SK-N-SH (cell line): ENCODE data around the gene LENG8. TPM values are rescaled to one million over a fixed set of nuclear protein-coding genes. Genes with fewer than 3 reads are reported as not detected.

ENCODE experiments used
- CTCF ChIA-PET: fragments of 300-600, 350-600 bp; formaldehyde crosslinking; extraction: SDS; loops from one replicate; lab custom pipeline; 2021; lab: Yijun Ruan, JAX
- POLR2A ChIA-PET: fragments of 350-600 bp; sonication (Branson Sonifier 250); formaldehyde crosslinking; extraction: SDS; loops from one replicate; lab custom pipeline; 2020; ENCODE audit warnings: antibody characterized with exemption, inconsistent platforms; lab: Yijun Ruan, JAX
- DNase-seq: peaks from one replicate; pipeline ENCODE4 v3.0.0; 2012
- H2AFZ ChIP-seq: fragments of 200-600 bp; sonication (generic); 2 replicates; pipeline ENCODE4 v1.8.1; 2016; ENCODE audit warnings: antibody characterized with exemption, mild to moderate bottlenecking, low read depth
- H3F3A ChIP-seq: fragments of 200-600 bp; sonication (generic); replicated peaks from 2 replicates; pipeline ENCODE3; 2016; ENCODE audit warnings: antibody characterized with exemption, mild to moderate bottlenecking; ENCODE audit not compliant: insufficient read depth
- H3K27ac ChIP-seq, 2 experiments: fragments of 200-500 bp in 1 of 2; fragments of 200-600 bp in 1 of 2; sonication (Bioruptor generic) in 1 of 2; sonication (generic), shearing (Covaris generic) in 1 of 2; 2 replicates each; pipeline versions ENCODE4 v1.5.1 to v1.6.1; 2014 to 2016; ENCODE audit warnings: low read depth in 2 of 2, inconsistent platforms in 1 of 2, low read length in 1 of 2, mild to moderate bottlenecking in 1 of 2, mixed read lengths in 1 of 2
- H3K27me3 ChIP-seq: fragments of 200-600 bp; sonication (generic), shearing (Covaris generic); 2 replicates; pipeline ENCODE4 v1.6.1; 2016; ENCODE audit warnings: mixed run types; ENCODE audit not compliant: insufficient read depth
- H3K36me3 ChIP-seq, 2 experiments: fragments of 200-500 bp in 1 of 2; fragments of 200-600 bp in 1 of 2; sonication (Bioruptor generic) in 1 of 2; sonication (generic) in 1 of 2; replicated peaks in 1 of 2; 2 replicates each; pipeline versions ENCODE3 to v1.5.1; 2014 to 2016; ENCODE audit warnings: low read length in 1 of 2, mild to moderate bottlenecking in 1 of 2; ENCODE audit not compliant: insufficient read depth in 2 of 2, control insufficient read depth in 1 of 2
- H3K4me1 ChIP-seq, 2 experiments: fragments of 200-500 bp in 1 of 2; fragments of 200-600 bp in 1 of 2; sonication (Bioruptor generic) in 1 of 2; sonication (generic), shearing (Covaris generic) in 1 of 2; 2 replicates each; pipeline versions ENCODE4 v1.5.1 to v1.6.1; 2014 to 2016; ENCODE audit warnings: low read depth in 1 of 2, low read length in 1 of 2, mixed run types in 1 of 2; ENCODE audit not compliant: insufficient read depth in 2 of 2, control insufficient read depth in 1 of 2
- H3K4me2 ChIP-seq: fragments of 200-600 bp; sonication (generic), shearing (Covaris generic); 2 replicates; pipeline ENCODE4 v1.6.1; 2017; ENCODE audit warnings: mixed run types
- H3K4me3 ChIP-seq, 2 experiments: fragments of 200-500 bp in 1 of 2; fragments of 200-600 bp in 1 of 2; sonication (Bioruptor generic) in 1 of 2; sonication (generic), shearing (Covaris generic) in 1 of 2; 2 replicates each; pipeline versions ENCODE4 v1.5.1 to v1.8.1; 2014 to 2016; ENCODE audit warnings: low read depth in 2 of 2, inconsistent platforms in 1 of 2, low read length in 1 of 2, mild to moderate bottlenecking in 1 of 2, mixed read lengths in 1 of 2, moderate library complexity in 1 of 2
- H3K79me2 ChIP-seq: fragments of 200-600 bp; sonication (generic); 2 replicates; pipeline ENCODE4 v1.8.1; 2017; ENCODE audit warnings: mild to moderate bottlenecking; ENCODE audit not compliant: insufficient read depth
- H3K9ac ChIP-seq: fragments of 200-600 bp; sonication (generic); 2 replicates; pipeline ENCODE4 v1.6.1; 2017; ENCODE audit warnings: mixed run types
- H3K9me2 ChIP-seq: fragments of 200-600 bp; sonication (generic); 2 replicates; pipeline ENCODE4 v1.6.1; 2017; ENCODE audit warnings: mixed run types
- H3K9me3 ChIP-seq: fragments of 200-600 bp; sonication (generic); 2 replicates; pipeline ENCODE4 v1.6.1; 2017; ENCODE audit warnings: mixed run types, mild to moderate bottlenecking, moderate library complexity
- H4K20me1 ChIP-seq: fragments of 200-600 bp; sonication (generic); 2 replicates; pipeline ENCODE4 v1.6.1; 2017; ENCODE audit warnings: mild to moderate bottlenecking, mixed run types; ENCODE audit not compliant: insufficient read depth
- CHD2 ChIP-seq: fragments of 150-350 bp; IDR thresholded peaks from 2 replicates; pipeline ENCODE4 v1.6.1; 2018; ENCODE audit warnings: low read length; ENCODE audit not compliant: partially characterized antibody
- ELF1 ChIP-seq: IDR thresholded peaks from 2 replicates; pipeline ENCODE4 v1.4.0; 2012
- EZH2phosphoT487 ChIP-seq: fragments of 200-600 bp; sonication (generic); IDR thresholded peaks from 2 replicates; pipeline ENCODE4 v1.6.1; 2017; ENCODE audit warnings: low read depth, mixed run types, mild to moderate bottlenecking, antibody characterized with exemption, moderate library complexity, borderline replicate concordance
- FOSL2 ChIP-seq: IDR thresholded peaks from 2 replicates; pipeline ENCODE4 v1.4.0; 2012; ENCODE audit warnings: low read depth, mild to moderate bottlenecking, moderate library complexity, borderline replicate concordance
- FOXJ3 ChIP-seq: sonication (generic); formaldehyde crosslinking; IDR thresholded peaks from 2 replicates; pipeline ENCODE4 v1.5.1; 2020; ENCODE audit warnings: mild to moderate bottlenecking, missing genetic modification reagents
- GABPA ChIP-seq: IDR thresholded peaks from 2 replicates; pipeline ENCODE4 v1.4.0; 2012; ENCODE audit warnings: low read depth, mild to moderate bottlenecking
- GATA2 ChIP-seq: sonication (generic); formaldehyde crosslinking; IDR thresholded peaks from 2 replicates; pipeline ENCODE4 v1.5.0; 2020; ENCODE audit warnings: mild to moderate bottlenecking, missing genetic modification reagents
- MAX ChIP-seq: IDR thresholded peaks from 2 replicates; pipeline ENCODE4 v1.4.0; 2012; ENCODE audit warnings: low read depth
- POLR2AphosphoS5 ChIP-seq: IDR thresholded peaks from 2 replicates; pipeline ENCODE4 v1.6.1; 2012; ENCODE audit warnings: low read depth, low read length
- RCOR1 ChIP-seq: fragments of 150-350 bp; IDR thresholded peaks from 2 replicates; pipeline ENCODE4 v1.6.1; 2017; ENCODE audit warnings: antibody characterized with exemption, low read length
- RFX5 ChIP-seq: IDR thresholded peaks from 2 replicates; pipeline ENCODE4 v1.6.1; 2012; ENCODE audit warnings: mild to moderate bottlenecking, improper control_type of control experiment, low read length
- SMC3 ChIP-seq: IDR thresholded peaks from 2 replicates; pipeline ENCODE4 v1.6.1; 2012; ENCODE audit warnings: low read depth, low read length, improper control_type of control experiment
- TCF12 ChIP-seq: IDR thresholded peaks from 2 replicates; pipeline ENCODE4 v1.4.0; 2012
- TEAD4 ChIP-seq: IDR thresholded peaks from 2 replicates; pipeline ENCODE4 v1.4.0; 2012; ENCODE audit warnings: mild to moderate bottlenecking, borderline replicate concordance; ENCODE audit not compliant: insufficient read depth
- USF1 ChIP-seq: IDR thresholded peaks from 2 replicates; pipeline ENCODE4 v1.4.0; 2012; ENCODE audit warnings: low read depth, borderline replicate concordance
- USF2 ChIP-seq: fragments of 150-350 bp; IDR thresholded peaks from 2 replicates; pipeline ENCODE4 v1.6.1; 2017; ENCODE audit warnings: antibody characterized with exemption, low read length, low read depth, borderline replicate concordance
- YY1 ChIP-seq: IDR thresholded peaks from 2 replicates; pipeline ENCODE4 v1.4.0; 2012; ENCODE audit warnings: low read depth, mild to moderate bottlenecking
- ZBTB33 ChIP-seq: IDR thresholded peaks from 2 replicates; pipeline ENCODE4 v1.4.0; 2012; ENCODE audit warnings: low read depth, borderline replicate concordance
- WGBS: methylation state at CpG from one replicate; pipeline ENCODE4 v1.1.6; 2017; ENCODE audit warnings: low lambda C conversion rate; 5-methylcytosine and 5-hydroxymethylcytosine counted together
- polyA plus RNA-seq, 3 experiments: library from polyadenylated mRNA; depleted of rRNA; stranded (reverse); fragments of >200 nt; gene quantifications; 2 replicates each; pipeline ENCODE4 v1.2.3, GENCODE V29; 2012
- TF ChIP-seq, protein P1 (sequence below): IDR thresholded peaks from 2 replicates; pipeline ENCODE4 v1.6.1; 2012; ENCODE audit warnings: mild to moderate bottlenecking, low read depth, low read length, moderate library complexity
- TF ChIP-seq, protein P2 (sequence below): IDR thresholded peaks from 2 replicates; pipeline ENCODE4; 2012

Gene LENG8
- polyA plus RNA-seq, 1 of the 3 experiments (the other 2 are of a cell fraction), result 84.0 TPM

GRCh38 chr19:54421521-54421920 lies 27.5 kb upstream of the LENG8 start:
- TF ChIP-seq RFX5, result no peak
- TF ChIP-seq RCOR1, result no peak
- TF ChIP-seq GATA2, result no peak
- TF ChIP-seq, protein P1, sequence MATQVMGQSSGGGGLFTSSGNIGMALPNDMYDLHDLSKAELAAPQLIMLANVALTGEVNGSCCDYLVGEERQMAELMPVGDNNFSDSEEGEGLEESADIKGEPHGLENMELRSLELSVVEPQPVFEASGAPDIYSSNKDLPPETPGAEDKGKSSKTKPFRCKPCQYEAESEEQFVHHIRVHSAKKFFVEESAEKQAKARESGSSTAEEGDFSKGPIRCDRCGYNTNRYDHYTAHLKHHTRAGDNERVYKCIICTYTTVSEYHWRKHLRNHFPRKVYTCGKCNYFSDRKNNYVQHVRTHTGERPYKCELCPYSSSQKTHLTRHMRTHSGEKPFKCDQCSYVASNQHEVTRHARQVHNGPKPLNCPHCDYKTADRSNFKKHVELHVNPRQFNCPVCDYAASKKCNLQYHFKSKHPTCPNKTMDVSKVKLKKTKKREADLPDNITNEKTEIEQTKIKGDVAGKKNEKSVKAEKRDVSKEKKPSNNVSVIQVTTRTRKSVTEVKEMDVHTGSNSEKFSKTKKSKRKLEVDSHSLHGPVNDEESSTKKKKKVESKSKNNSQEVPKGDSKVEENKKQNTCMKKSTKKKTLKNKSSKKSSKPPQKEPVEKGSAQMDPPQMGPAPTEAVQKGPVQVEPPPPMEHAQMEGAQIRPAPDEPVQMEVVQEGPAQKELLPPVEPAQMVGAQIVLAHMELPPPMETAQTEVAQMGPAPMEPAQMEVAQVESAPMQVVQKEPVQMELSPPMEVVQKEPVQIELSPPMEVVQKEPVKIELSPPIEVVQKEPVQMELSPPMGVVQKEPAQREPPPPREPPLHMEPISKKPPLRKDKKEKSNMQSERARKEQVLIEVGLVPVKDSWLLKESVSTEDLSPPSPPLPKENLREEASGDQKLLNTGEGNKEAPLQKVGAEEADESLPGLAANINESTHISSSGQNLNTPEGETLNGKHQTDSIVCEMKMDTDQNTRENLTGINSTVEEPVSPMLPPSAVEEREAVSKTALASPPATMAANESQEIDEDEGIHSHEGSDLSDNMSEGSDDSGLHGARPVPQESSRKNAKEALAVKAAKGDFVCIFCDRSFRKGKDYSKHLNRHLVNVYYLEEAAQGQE, result no peak
- no peak for TF ChIP-seq MAX
- no peak for TF ChIP-seq POLR2AphosphoS5
- TF ChIP-seq CHD2, result no peak
- TF ChIP-seq TCF12, result no peak
- no peak for TF ChIP-seq TEAD4
- TF ChIP-seq ZBTB33, result no peak
- TF ChIP-seq YY1, result no peak
- WGBS, result 25% methylated on average over 6 of the region's 7 CpGs
- no peak for DNase-seq

DNA sequence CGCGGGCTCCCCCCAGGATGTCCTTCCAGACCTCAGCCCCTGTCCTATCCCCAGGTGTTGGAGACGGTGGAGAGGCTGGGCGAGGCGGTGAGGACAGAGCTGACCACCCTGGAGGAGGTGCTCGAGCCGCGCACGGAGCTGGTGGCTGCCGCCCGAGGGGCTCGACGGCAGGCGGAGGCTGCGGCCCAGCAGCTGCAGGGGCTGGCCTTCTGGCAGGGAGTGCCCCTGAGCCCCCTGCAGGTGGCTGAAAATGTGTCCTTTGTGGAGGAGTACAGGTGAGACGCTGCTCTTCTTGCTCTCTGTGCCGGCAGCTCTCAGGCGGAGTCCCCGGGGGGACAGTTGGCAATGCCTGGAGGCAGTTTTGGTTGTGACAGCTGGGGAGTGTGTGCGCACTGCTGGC lies 26.9 kb upstream of the LENG8 start:
- H3K27me3 ChIP-seq, result peaks cover 88% of the 10 kb centered on the region
- no peak overlapping the region for H3K4me2 ChIP-seq
- H3K4me1 ChIP-seq, result no peaks in the 10 kb centered on the region
- no peak overlapping the region for H3K9ac ChIP-seq
- H3K36me3 ChIP-seq, result no peaks in the 10 kb centered on the region
- ChIA-PET CTCF (no interaction called here), POLR2A (interaction anchor here (1.3 kb wide), 1 partner anchor 32 kb away, joined by 4 read pairs; no protein-coding TSS in a partner anchor)
- WGBS, result 16% methylated on average over 8 of the region's 20 CpGs
- no peak overlapping the region for H3K4me3 ChIP-seq
- no peak overlapping the region for H2AFZ ChIP-seq
- no peaks in the 10 kb centered on the region for H3K9me2 ChIP-seq
- H3K27ac ChIP-seq, result no peak overlapping the region
- no peaks in the 10 kb centered on the region for H4K20me1 ChIP-seq
- H3K79me2 ChIP-seq, result no peaks in the 10 kb centered on the region
- peaks cover 5% of the 10 kb centered on the region for H3F3A ChIP-seq
- H3K9me3 ChIP-seq, result no peaks in the 10 kb centered on the region
- DNase-seq, result no peak
- TF ChIP-seq, protein P2, sequence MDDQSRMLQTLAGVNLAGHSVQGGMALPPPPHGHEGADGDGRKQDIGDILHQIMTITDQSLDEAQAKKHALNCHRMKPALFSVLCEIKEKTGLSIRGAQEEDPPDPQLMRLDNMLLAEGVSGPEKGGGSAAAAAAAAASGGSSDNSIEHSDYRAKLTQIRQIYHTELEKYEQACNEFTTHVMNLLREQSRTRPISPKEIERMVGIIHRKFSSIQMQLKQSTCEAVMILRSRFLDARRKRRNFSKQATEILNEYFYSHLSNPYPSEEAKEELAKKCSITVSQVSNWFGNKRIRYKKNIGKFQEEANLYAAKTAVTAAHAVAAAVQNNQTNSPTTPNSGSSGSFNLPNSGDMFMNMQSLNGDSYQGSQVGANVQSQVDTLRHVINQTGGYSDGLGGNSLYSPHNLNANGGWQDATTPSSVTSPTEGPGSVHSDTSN, result no peak
- TF ChIP-seq EZH2phosphoT487, result no peak
- TF ChIP-seq USF1, result no peak
- no peak for TF ChIP-seq SMC3
- TF ChIP-seq MAX, result no peak
- no peak for TF ChIP-seq FOSL2
- no peak for TF ChIP-seq FOXJ3 (CRISPR knock-in tag)
- no peak for TF ChIP-seq POLR2AphosphoS5
- no peak for TF ChIP-seq ELF1
- no peak for TF ChIP-seq USF2
- TF ChIP-seq GABPA, result no peak

More at GRCh38 chr19:54421521-54421920, 27.5 kb upstream of the LENG8 start:
- Histone ChIP-seq H3K79me2 (no peaks in the 10 kb centered on the region), H3K9me3 (no peaks in the 10 kb centered on the region), H3K9me2 (no peaks in the 10 kb centered on the region), H3F3A (peaks cover 5% of the 10 kb centered on the region), H3K27me3 (peaks cover 91% of the 10 kb centered on the region), H3K4me3 (no peak overlapping the region), H2AFZ (no peak overlapping the region), H3K4me2 (no peak overlapping the region), H3K27ac (no peak overlapping the region), H3K36me3 (no peaks in the 10 kb centered on the region), H3K4me1 (no peaks in the 10 kb centered on the region), H4K20me1 (no peaks in the 10 kb centered on the region), H3K9ac (no peak overlapping the region)
- POLR2A ChIA-PET, result interaction anchor here (1.3 kb wide), 1 partner anchor 32 kb away, joined by 4 read pairs; no protein-coding TSS in a partner anchor
- CTCF ChIA-PET, result interaction anchor here (1.2 to 4.0 kb wide), 2 partner anchors 9 to 30 kb away, joined by 5 to 19 read pairs; no protein-coding TSS in a partner anchor
